Measurements from ENCODE around the gene GRK4. TPM values are rescaled to one million over a fixed set of nuclear protein-coding genes. Genes with fewer than 3 reads are reported as not detected.

GRK4 gene
- total RNA-seq, 2 experiments from 2014 or later: 3.0 to 4.4 TPM

- ATAC-seq (peak; percentile 91), DNase-seq (peak; percentile 98)
- H3K27me3 Mint-ChIP-seq: no peaks in the 10 kb centered on the region
- H3K27ac Mint-ChIP-seq: peak within 1 kb of the TSS; percentile 85
- H3K4me1 Mint-ChIP-seq: peaks cover 24% of the 10 kb centered on the region
- H3K4me3 Mint-ChIP-seq: peak within 1 kb of the TSS; percentile 87
- no peaks in the 10 kb centered on the region for H3K9me3 Mint-ChIP-seq (ENCODE audit: low read depth)
- peaks cover under 1% of the 10 kb centered on the region for H3K36me3 Mint-ChIP-seq
- CTCF ChIA-PET: interaction anchor here (1.3 to 1.6 kb wide), 2 partner anchors 27 to 112 kb away, joined by 3 read pairs; partner anchors contain the start of gene NOP14
Measured at GRCh38 chr4:3074078-3074845, 110.9 kb downstream of the GRK4 start, which contains the start of the genes HTT and HTT-AS. Gene HTT, plus strand, starts transcription at chr4:3074681. Its CDS starts 145 bp downstream, at chr4:3074826. Gene HTT-AS, minus strand, starts transcription at chr4:3074538.

- Mint-ChIP-seq H3K36me3 (peaks cover 4% of the 10 kb centered on the region), H3K4me1 (peaks cover 27% of the 10 kb centered on the region), H3K27me3 (no peaks in the 10 kb centered on the region), H3K27ac (peak overlapping the region; percentile 85), H3K4me3 (peak overlapping the region; percentile 87), H3K9me3 (ENCODE audit: low read depth) (no peaks in the 10 kb centered on the region)
- ATAC-seq: peak; percentile 6
- CTCF ChIA-PET: interaction anchor here (1.3 to 1.8 kb wide), 2 partner anchors 30 to 113 kb away, joined by 3 to 5 read pairs; partner anchors contain the start of gene NOP14
- DNase-seq: peak; percentile 71
Measured at GRCh38 chr4:3074846-3075651, 111.7 kb downstream of the GRK4 start.

- ATAC-seq (no peak), DNase-seq (no peak)
- no peak overlapping the region for H3K27ac Mint-ChIP-seq
- H3K36me3 Mint-ChIP-seq: peaks cover 7% of the 10 kb centered on the region
- CTCF ChIA-PET: interaction anchor here (1.8 kb wide), 1 partner anchor 30 kb away, joined by 5 read pairs; no protein-coding TSS in a partner anchor
- H3K9me3 Mint-ChIP-seq (ENCODE audit: low read depth): no peaks in the 10 kb centered on the region
- H3K4me3 Mint-ChIP-seq: peak overlapping the region; percentile 87
- peaks cover 27% of the 10 kb centered on the region for H3K4me1 Mint-ChIP-seq
- no peaks in the 10 kb centered on the region for H3K27me3 Mint-ChIP-seq
Measured at GRCh38 chr4:3075652-3075981, 112.2 kb downstream of the GRK4 start.

- CTCF ChIA-PET: no interaction called here
- Mint-ChIP-seq H3K4me3 (no peak overlapping the region), H3K9me3 (ENCODE audit: low read depth) (no peaks in the 10 kb centered on the region), H3K4me1 (peaks cover 40% of the 10 kb centered on the region), H3K27ac (no peak overlapping the region), H3K27me3 (no peaks in the 10 kb centered on the region), H3K36me3 (peaks cover 12% of the 10 kb centered on the region)
- no peak for DNase-seq
- no peak for ATAC-seq
Measured at GRCh38 chr4:3077796-3078195, 114.4 kb downstream of the GRK4 start.

- DNase-seq (no peak), ATAC-seq (no peak)
- Mint-ChIP-seq H3K27ac (no peak overlapping the region), H3K36me3 (peaks cover 19% of the 10 kb centered on the region), H3K9me3 (ENCODE audit: low read depth) (no peaks in the 10 kb centered on the region), H3K4me1 (peaks cover 49% of the 10 kb centered on the region), H3K4me3 (no peak overlapping the region), H3K27me3 (no peaks in the 10 kb centered on the region)
- CTCF ChIA-PET: interaction anchor here (0.6 kb wide), 1 partner anchor 102 kb away, joined by 3 read pairs; no protein-coding TSS in a partner anchor
Measured at GRCh38 chr4:3079694-3080123, 116.3 kb downstream of the GRK4 start.

- no peak for ATAC-seq
- Mint-ChIP-seq H3K36me3 (peaks cover 27% of the 10 kb centered on the region), H3K9me3 (ENCODE audit: low read depth) (no peaks in the 10 kb centered on the region), H3K4me1 (peaks cover 46% of the 10 kb centered on the region), H3K27me3 (no peaks in the 10 kb centered on the region), H3K4me3 (no peak overlapping the region), H3K27ac (no peak overlapping the region)
- DNase-seq: peak; percentile 33
- CTCF ChIA-PET: interaction anchor here (0.6 to 0.8 kb wide), 2 partner anchors 25 to 398 kb away, joined by 3 read pairs; no protein-coding TSS in a partner anchor
Measured at GRCh38 chr4:3082925-3083515, 119.6 kb downstream of the GRK4 start.

GRCh38 chr4:3083732-3084131, 120.4 kb downstream of the GRK4 start:
- no peak for ATAC-seq
- Mint-ChIP-seq H3K27me3 (no peaks in the 10 kb centered on the region), H3K27ac (peak overlapping the region; percentile 3), H3K36me3 (peaks cover 32% of the 10 kb centered on the region), H3K9me3 (ENCODE audit: low read depth) (no peaks in the 10 kb centered on the region), H3K4me1 (peaks cover 44% of the 10 kb centered on the region), H3K4me3 (no peak overlapping the region)
- no peak for DNase-seq
- CTCF ChIA-PET: no interaction called here

- no peak for ATAC-seq
- peaks cover 38% of the 10 kb centered on the region for H3K4me1 Mint-ChIP-seq
- peak overlapping the region; percentile 71 for H3K27ac Mint-ChIP-seq
- no peaks in the 10 kb centered on the region for H3K9me3 Mint-ChIP-seq (ENCODE audit: low read depth)
- CTCF ChIA-PET: no interaction called here
- no peaks in the 10 kb centered on the region for H3K27me3 Mint-ChIP-seq
- H3K4me3 Mint-ChIP-seq: no peak overlapping the region
- H3K36me3 Mint-ChIP-seq: peaks cover 30% of the 10 kb centered on the region
- DNase-seq: no peak
Measured at GRCh38 chr4:3085948-3086670, 122.7 kb downstream of the GRK4 start.

GRCh38 chr4:3087115-3087797, 123.9 kb downstream of the GRK4 start:
- CTCF ChIA-PET: interaction anchor here (1.0 kb wide), 1 partner anchor 20 kb away, joined by 3 read pairs; no protein-coding TSS in a partner anchor
- Mint-ChIP-seq H3K27me3 (no peaks in the 10 kb centered on the region), H3K4me1 (peaks cover 39% of the 10 kb centered on the region), H3K27ac (no peak overlapping the region), H3K4me3 (no peak overlapping the region), H3K9me3 (ENCODE audit: low read depth) (no peaks in the 10 kb centered on the region), H3K36me3 (peaks cover 31% of the 10 kb centered on the region)
- DNase-seq (no peak), ATAC-seq (no peak)

Other genes with a start within 250 kb of the GRK4 start
- gene TNIP2, start 207.2 kb upstream of the GRK4 start, total RNA-seq: 10 to 100 TPM; 51.3 to 53.5 TPM
- gene SH3BP2, start 170.5 kb upstream of the GRK4 start, total RNA-seq: 100 to 1,000 TPM in 1 of 2 experiments, 10 to 100 TPM in 1; 88.0 to 105 TPM
- 100 to 1,000 TPM; 251 to 260 TPM for gene ADD1, start 119.7 kb upstream of the GRK4 start, total RNA-seq
- gene NOP14, start 165 bp upstream of the GRK4 start, total RNA-seq: 10 to 100 TPM; 47.9 to 81.0 TPM
- gene HTT-AS, start 111.0 kb downstream of the GRK4 start, total RNA-seq: not detected
- gene HTT, start 111.1 kb downstream of the GRK4 start, total RNA-seq: 10 to 100 TPM; 52.2 to 72.7 TPM

Measured in activated CD8-positive, alpha-beta memory T cell treated with anti-CD3 and anti-CD28 coated beads, Interleukin-2, amount 10 ng/mL, durations not matched to agents 7 days and 5 days (primary cell).